Activated effector memory CD4-positive, alpha-beta T cell treated with Interleukin-2 at 50 U/mL for 16 hours (primary cell): ENCODE measurements around the gene GAGE12E.
"Not testable (repeated sequence)": the region's sequence is repeated elsewhere in the genome, so short reads cannot be mapped to it uniquely, and the experiment has no call there.

Experiments used
- DNase-seq: peaks from one replicate; pipeline ENCODE4 v3.0.0-alpha.2; 2020

The GAGE12E gene, protein sequence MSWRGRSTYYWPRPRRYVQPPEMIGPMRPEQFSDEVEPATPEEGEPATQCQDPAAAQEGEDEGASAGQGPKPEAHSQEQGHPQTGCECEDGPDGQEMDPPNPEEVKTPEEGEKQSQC

DNA sequence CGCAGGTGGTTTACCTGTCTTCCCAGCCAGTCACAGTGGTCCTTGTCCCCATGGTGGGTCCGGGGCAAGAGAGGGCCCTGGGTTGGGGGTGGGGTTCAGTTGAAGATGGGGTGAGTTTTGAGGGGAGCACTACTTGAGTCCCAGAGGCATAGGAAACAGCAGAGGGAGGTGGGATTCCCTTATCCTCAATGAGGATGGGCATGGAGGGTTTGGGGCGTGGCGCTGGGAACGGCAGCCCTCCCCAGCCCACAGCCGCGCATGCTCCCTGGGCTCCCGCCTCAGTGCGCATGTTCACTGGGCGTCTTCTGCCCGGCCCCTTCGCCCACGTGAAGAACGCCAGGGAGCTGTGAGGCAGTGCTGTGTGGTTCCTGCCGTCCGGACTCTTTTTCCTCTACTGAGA lies at the start of gene GAGE12E:
Gene GAGE12E, plus strand, starts transcription at position 301 of the 400 bp plus-strand sequence. CDS start 1,155 bp downstream, outside the sequence.
- DNase-seq, result not testable (repeated sequence)

DNA sequence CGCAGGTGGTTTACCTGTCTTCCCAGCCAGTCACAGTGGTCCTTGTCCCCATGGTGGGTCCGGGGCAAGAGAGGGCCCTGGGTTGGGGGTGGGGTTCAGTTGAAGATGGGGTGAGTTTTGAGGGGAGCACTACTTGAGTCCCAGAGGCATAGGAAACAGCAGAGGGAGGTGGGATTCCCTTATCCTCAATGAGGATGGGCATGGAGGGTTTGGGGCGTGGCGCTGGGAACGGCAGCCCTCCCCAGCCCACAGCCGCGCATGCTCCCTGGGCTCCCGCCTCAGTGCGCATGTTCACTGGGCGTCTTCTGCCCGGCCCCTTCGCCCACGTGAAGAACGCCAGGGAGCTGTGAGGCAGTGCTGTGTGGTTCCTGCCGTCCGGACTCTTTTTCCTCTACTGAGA lies 19.2 kb upstream of the GAGE12E start, which contains the start of gene GAGE12C:
Gene GAGE12C, plus strand, starts transcription at position 301 of the 400 bp plus-strand sequence. CDS start 1,155 bp downstream, outside the sequence.
- not testable (repeated sequence) for DNase-seq

- not testable (repeated sequence) for DNase-seq
Observed at GRCh38 chrX:49541433-49541832, 9.7 kb upstream of the GAGE12E start, which contains the start of gene GAGE12D. Gene GAGE12D (plus strand): TSS chrX:49541733. CDS start chrX:49542888, 1,155 bp downstream.

DNA sequence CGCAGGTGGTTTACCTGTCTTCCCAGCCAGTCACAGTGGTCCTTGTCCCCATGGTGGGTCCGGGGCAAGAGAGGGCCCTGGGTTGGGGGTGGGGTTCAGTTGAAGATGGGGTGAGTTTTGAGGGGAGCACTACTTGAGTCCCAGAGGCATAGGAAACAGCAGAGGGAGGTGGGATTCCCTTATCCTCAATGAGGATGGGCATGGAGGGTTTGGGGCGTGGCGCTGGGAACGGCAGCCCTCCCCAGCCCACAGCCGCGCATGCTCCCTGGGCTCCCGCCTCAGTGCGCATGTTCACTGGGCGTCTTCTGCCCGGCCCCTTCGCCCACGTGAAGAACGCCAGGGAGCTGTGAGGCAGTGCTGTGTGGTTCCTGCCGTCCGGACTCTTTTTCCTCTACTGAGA lies 9.5 kb downstream of the GAGE12E start, which contains the start of gene GAGE12F:
Gene GAGE12F, plus strand, starts transcription at position 301 of the 400 bp plus-strand sequence. CDS start 1,155 bp downstream, outside the sequence.
- not testable (repeated sequence) for DNase-seq

DNA sequence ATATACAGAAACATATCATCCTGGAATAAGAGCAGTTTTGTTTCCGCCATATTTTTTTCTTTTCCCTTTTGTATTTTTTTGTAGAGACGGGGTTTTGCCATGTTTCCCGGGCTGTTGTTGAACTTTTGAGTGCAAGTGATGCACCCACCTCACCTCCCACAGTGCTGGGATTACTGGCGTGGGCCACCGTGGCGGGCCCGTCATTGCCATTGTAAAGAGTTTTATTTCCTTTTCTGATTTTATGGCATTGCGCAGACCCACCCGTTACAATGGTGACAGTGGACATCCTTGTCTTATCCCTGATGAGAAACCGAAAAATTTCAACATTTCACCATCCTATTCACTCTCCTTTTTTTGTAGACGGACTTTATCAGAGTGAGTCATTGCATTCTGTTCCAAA lies 17.6 kb downstream of the GAGE12E start:
- not testable (repeated sequence) for DNase-seq

DNA sequence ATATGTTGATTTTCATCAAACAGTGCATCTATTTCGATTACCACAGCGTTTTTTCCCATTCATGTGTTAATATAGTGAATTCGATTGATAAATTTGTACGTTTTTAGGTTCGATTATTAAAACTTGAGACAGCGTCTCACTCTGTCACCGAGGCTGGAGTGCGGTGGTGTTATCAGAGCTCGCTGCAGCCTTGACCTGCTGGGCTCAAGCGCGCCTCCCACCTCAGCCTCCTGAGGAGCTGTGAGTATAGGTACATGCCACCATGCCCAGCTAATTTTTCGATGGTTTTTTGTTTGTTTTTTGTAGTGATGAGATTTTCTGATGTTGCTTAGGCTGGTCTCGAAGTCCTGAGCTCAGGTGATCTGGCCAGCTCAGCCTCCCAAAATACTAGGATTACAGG lies 18.1 kb downstream of the GAGE12E start:
- DNase-seq, result not testable (repeated sequence)

DNA sequence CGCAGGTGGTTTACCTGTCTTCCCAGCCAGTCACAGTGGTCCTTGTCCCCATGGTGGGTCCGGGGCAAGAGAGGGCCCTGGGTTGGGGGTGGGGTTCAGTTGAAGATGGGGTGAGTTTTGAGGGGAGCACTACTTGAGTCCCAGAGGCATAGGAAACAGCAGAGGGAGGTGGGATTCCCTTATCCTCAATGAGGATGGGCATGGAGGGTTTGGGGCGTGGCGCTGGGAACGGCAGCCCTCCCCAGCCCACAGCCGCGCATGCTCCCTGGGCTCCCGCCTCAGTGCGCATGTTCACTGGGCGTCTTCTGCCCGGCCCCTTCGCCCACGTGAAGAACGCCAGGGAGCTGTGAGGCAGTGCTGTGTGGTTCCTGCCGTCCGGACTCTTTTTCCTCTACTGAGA lies 19.0 kb downstream of the GAGE12E start, which contains the start of gene GAGE12G:
Gene GAGE12G, plus strand, starts transcription at position 301 of the 400 bp plus-strand sequence. CDS start 1,155 bp downstream, outside the sequence.
- DNase-seq, result not testable (repeated sequence)

DNA sequence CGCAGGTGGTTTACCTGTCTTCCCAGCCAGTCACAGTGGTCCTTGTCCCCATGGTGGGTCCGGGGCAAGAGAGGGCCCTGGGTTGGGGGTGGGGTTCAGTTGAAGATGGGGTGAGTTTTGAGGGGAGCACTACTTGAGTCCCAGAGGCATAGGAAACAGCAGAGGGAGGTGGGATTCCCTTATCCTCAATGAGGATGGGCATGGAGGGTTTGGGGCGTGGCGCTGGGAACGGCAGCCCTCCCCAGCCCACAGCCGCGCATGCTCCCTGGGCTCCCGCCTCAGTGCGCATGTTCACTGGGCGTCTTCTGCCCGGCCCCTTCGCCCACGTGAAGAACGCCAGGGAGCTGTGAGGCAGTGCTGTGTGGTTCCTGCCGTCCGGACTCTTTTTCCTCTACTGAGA lies 28.6 kb downstream of the GAGE12E start, which contains the start of gene GAGE12H:
Gene GAGE12H, plus strand, starts transcription at position 301 of the 400 bp plus-strand sequence. CDS start 1,155 bp downstream, outside the sequence.
- DNase-seq, result not testable (repeated sequence)

- not testable (repeated sequence) for DNase-seq
Observed at GRCh38 chrX:49589196-49589595, 38.1 kb downstream of the GAGE12E start, which contains the start of gene GAGE2A. Gene GAGE2A (plus strand): TSS chrX:49589496. CDS start chrX:49590651, 1,155 bp downstream.

DNA sequence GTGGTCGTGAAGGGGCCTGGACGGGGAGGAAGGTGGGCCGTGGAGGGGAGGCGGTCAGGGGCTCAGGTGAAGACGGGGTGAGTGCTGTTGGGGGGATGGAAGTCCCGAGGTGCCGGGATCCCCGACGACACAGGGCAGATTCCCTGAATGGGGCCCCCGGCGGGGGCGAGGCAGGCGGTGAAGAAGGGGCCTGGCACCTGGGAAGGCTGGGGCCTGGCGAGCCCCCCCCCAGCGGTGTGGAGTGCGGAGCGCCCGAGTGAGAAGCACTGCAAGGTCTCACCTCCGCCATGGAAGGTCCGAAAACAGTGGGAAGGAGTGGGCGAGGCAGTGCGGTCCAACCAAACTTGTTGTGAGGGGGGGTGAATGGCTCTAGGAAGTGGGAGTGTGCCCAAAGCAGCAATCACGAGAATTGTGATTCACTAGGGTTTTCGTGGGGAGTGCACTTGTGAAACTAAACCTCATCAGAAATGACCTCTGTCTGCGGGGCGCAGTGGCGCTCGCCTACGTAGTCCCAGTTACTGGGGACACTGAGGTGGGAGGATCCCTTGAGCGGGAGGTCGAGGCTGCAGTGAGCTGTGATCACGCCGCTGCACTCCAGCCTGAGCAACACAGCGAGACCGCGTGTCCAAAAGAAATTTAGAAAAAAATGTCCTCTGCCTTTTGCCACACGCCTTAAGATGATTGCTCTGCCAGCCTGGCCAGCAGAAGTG lies 38.8 kb downstream of the GAGE12E start:
- not testable (repeated sequence) for DNase-seq

DNA sequence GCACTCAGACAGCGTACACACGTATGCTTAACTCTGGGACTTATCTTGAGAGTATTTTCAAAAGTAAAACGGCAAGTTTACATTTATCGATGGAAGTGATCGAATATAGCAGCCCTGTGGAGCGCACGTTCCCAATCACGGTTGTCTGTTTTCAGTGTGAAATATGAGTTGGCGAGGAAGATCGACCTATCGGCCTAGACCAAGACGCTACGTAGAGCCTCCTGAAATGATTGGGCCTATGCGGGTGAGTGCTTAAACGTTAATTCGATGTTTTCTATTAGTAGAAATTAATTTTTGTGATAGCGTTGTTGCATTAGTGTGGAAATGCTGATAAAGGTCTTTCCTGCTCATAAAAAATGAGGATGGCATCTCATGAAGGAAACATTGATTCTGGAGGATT lies 39.4 kb downstream of the GAGE12E start:
- DNase-seq, result not testable (repeated sequence)

DNA sequence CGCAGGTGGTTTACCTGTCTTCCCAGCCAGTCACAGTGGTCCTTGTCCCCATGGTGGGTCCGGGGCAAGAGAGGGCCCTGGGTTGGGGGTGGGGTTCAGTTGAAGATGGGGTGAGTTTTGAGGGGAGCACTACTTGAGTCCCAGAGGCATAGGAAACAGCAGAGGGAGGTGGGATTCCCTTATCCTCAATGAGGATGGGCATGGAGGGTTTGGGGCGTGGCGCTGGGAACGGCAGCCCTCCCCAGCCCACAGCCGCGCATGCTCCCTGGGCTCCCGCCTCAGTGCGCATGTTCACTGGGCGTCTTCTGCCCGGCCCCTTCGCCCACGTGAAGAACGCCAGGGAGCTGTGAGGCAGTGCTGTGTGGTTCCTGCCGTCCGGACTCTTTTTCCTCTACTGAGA lies 47.6 kb downstream of the GAGE12E start, which contains the start of gene GAGE1:
Gene GAGE1, plus strand, starts transcription at position 301 of the 400 bp plus-strand sequence. CDS start 1,155 bp downstream, outside the sequence.
- DNase-seq, result not testable (repeated sequence)
